GM12873 (cell line): ENCODE data around the gene CSAD.

Source experiments
- TF ChIP-seq, protein P1 (sequence below): IDR thresholded peaks from 2 replicates; pipeline ENCODE4 v1.5.1; 2012; ENCODE audit warnings: low read depth, mild to moderate bottlenecking, moderate library complexity, low read length, control low read depth; ENCODE audit not compliant: insufficient read depth; ENCODE audit errors: missing control alignments

Gene CSAD

DNA sequence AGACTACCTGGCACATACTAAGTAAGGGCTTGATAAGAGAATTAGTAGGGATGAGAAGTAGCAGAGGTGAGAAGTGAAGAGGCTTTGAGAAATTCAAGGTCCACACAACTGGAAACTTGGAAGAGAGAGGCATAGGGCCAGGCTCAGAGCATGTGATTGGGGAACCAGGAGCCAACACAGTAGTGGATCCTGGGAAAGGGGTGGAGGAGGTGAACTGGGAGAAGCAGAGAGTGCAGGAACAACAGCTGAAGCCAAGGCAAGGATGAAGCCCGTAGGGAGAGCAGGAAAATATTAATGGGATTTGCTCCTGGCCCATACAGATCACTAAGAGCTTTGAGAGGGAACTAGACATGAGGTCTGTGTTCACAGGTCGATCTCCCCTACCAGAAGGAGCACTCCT, 27.7 kb upstream of the CSAD start:
- TF ChIP-seq, protein P1, sequence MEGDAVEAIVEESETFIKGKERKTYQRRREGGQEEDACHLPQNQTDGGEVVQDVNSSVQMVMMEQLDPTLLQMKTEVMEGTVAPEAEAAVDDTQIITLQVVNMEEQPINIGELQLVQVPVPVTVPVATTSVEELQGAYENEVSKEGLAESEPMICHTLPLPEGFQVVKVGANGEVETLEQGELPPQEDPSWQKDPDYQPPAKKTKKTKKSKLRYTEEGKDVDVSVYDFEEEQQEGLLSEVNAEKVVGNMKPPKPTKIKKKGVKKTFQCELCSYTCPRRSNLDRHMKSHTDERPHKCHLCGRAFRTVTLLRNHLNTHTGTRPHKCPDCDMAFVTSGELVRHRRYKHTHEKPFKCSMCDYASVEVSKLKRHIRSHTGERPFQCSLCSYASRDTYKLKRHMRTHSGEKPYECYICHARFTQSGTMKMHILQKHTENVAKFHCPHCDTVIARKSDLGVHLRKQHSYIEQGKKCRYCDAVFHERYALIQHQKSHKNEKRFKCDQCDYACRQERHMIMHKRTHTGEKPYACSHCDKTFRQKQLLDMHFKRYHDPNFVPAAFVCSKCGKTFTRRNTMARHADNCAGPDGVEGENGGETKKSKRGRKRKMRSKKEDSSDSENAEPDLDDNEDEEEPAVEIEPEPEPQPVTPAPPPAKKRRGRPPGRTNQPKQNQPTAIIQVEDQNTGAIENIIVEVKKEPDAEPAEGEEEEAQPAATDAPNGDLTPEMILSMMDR = no peak

DNA sequence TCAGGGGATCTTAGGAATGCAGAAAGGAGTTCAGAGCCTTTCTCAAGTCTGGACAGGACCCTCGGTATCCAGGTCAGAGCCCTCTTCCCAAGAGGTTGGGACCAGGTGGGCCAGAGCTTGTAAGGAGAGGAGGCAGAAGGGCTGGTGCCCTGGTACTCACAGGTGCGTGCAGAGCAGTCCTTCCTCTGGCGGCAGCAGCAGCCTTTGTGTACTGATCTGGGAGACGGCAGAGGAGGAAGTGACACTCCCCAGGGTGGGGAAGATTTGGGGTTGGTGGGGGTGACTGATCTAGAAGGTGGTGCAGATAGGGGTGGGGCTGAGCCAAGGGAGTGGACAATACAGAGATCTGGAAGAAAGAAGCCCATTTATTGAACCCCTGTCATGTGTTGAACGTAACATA, 26.3 kb upstream of the CSAD start, which contains the start of gene ITGB7:
ITGB7 (minus strand) TSS at position 210 of the 400 bp plus-strand sequence. CDS start 6,808 bp downstream, outside the sequence.
- TF ChIP-seq, protein P1 = no peak

DNA sequence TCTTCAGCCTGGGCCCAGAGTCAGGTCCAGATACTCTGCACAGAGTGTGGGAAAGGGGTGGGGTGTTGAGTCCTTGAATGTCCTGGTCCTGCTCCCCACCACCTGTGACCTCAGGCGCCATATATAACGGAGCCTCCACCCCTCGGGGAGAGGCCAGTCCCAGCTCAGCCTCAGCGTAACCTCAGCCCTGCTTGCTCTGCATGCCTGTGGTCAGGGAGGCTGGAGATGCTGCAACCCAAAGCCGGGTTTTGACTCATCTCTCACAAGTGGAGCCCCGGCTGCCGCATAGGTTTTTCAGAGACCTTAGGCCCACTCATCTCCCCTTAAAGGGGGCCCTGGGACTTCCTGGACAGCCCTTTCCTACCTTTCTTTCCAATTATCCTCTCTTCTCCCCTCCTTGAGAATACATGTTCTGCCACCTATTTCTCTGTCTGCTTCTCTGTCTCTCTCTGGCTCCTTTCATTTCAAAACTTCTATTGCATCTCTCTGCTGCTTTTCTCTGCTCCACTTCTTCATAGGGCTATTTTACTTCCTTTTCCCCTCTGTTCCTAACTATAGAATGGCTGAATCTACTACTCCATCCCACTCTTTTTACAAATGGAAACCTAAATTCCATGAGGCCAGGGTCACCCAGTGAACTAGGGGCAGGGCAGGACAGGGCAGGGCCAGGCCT, 25.2 kb upstream of the CSAD start:
- TF ChIP-seq, protein P1 = no peak

DNA sequence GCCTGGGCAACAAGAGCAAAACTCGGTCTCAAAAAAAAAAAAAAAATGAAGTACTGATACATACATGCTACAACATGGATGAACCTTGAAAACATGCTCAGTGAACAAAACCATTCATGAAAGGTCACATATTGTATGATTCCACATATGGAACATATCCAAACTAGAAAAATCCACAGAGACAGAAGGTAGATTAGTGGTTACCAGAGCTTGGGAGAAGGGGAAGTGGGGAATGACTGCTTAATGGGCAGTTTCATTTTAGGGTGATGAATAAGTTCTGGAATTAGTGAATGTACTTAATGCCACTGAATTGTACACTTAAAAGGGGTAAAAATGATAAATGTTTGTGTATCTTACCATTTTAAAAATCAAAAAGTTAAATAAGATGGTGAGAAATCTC, 23.6 kb upstream of the CSAD start:
- TF ChIP-seq, protein P1 = no peak

DNA sequence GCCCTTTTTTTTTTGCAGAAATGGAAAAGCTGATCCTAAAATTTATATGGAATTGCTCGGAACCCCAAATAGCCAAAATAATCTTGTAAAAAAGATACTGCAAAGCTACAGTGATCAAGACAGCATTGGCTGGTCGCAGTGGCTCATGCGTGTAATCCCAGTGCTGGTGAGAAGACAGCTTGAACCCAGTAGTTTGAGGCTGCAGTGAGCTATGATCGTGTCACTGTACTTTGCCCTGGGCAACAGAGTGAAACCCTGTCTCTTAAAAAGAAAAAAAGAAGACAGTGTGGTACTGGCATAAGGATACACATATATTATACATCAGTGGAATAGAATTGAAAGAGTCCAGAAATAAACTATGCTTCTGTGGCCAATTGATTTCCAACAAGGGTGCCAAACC, 20.9 kb upstream of the CSAD start:
- TF ChIP-seq, protein P1 = no peak

DNA sequence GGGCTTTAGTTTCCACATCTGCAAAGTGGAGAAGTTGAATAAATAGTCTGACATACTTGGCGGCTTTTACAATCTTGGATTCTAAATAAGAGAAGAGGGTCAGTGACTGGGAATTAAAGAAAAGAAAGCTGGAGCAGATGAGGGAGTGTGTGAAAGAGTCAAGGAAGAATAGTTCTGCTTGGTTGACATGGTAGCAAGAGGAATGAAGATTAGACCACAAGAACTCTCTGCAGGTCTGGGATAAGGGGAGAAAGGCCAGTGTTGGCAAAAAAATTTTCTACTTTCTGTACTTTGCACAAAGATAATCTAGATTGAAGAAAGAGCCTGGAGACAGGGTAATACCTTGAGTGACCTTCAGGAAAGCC, 20.4 kb upstream of the CSAD start:
- TF ChIP-seq, protein P1 = no peak

DNA sequence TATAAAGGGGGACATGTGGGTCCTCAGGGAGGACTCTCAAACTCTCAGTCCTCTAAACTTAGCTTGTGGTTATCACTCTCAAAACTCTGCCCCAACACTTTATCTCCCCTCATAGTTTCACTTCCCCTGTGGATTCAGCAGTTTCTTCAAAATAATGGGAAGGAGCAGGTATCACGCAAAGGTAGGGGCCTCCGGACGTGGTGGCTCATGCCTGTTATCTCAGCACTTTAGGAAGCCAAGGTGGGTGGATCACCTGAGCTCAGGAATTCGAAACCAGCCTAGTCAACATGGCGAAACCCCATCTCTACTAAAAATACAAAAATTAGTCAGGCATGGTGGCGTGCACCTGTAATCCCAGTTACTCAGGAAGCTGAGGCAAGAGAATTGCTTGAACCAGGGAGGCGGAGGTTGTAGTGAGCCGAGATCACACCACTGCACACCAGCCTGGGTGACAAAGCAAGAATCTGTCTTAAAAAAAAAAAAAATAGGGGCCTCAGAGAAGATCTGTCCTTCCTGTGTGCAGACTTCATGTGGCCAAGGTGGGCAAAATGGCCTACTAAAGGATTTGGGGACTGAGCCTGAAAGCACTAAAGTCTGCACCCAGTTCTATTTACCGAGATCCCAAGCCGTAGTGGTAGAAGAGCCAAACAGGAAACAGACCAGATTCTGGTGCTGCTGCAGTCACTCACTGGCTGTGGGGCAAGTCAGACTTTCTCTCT, 19.9 kb upstream of the CSAD start:
- TF ChIP-seq, protein P1 = no peak
